Amniotic stem cell (primary cell): ENCODE results near the gene CSRP1.

Source experiments
- DNase-seq: peaks from one replicate; lab custom pipeline; 2025; lab: John Stamatoyannopoulos, UW

CSRP1 gene

DNA sequence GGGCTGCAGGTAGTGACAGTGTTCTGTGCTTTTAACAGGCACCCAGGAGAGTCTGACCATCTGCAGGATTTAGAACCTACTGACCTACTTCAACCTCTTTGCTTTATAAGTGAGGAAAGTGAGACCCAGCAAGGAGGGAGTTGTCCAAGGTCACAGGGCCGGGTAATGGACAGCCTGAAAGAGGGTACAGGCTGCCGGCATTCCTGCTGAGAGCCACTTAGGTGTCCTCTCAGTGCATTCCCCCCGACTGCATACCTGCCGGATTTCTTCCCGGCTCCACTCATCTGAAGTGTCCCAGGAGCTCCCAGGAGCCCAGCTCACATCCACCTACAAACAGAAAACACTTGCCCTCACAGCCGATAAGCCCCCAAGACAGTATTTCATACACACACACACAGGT is 51.8 kb downstream of the CSRP1 start:
- DNase-seq: no peak

DNA sequence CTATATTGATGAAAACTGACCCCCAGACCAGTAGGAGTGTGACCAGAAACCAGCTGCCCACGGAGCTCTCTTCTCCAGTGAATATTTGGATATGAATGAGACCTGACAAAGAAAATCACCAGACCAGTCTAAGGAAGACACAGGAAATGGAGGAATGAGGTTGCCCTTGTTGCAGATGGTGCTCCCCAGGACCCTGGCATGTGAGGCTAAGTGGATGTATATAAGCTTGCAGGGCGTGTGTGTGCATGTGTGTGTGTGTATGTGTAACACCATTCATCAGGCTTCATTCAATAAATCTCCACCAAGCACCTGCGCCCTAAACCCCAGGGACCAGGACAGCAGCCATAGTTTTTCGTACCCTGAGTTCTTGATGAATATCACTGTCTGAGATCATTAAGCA is 52.3 kb downstream of the CSRP1 start:
- DNase-seq: no peak

- DNase-seq: no peak
These were observed 54.1 kb downstream of the CSRP1 start for GRCh38 chr1:201452866-201453265.

- peak; percentile 51 for DNase-seq
These were observed 56.1 kb downstream of the CSRP1 start for GRCh38 chr1:201450721-201451291.

DNA sequence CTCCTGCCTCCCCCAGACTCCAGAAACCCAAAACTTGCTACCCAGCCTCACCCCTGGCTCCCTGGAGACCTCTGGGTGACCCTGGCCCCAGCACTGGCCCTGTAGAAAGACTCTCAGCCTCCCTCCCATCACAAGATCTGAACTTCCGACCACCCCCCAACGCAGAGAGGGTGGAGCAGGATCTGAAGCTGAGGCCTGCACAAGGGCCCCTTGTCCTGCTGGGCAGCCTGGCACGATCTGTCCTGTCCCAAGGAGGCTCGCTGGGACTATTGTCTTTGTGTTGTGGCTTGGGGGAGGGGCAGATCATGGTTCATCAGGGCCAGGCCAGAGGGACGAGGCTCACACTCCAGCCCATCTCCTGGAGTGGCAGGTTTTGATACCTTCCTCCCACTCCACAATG is 57.9 kb downstream of the CSRP1 start:
- DNase-seq: no peak

DNA sequence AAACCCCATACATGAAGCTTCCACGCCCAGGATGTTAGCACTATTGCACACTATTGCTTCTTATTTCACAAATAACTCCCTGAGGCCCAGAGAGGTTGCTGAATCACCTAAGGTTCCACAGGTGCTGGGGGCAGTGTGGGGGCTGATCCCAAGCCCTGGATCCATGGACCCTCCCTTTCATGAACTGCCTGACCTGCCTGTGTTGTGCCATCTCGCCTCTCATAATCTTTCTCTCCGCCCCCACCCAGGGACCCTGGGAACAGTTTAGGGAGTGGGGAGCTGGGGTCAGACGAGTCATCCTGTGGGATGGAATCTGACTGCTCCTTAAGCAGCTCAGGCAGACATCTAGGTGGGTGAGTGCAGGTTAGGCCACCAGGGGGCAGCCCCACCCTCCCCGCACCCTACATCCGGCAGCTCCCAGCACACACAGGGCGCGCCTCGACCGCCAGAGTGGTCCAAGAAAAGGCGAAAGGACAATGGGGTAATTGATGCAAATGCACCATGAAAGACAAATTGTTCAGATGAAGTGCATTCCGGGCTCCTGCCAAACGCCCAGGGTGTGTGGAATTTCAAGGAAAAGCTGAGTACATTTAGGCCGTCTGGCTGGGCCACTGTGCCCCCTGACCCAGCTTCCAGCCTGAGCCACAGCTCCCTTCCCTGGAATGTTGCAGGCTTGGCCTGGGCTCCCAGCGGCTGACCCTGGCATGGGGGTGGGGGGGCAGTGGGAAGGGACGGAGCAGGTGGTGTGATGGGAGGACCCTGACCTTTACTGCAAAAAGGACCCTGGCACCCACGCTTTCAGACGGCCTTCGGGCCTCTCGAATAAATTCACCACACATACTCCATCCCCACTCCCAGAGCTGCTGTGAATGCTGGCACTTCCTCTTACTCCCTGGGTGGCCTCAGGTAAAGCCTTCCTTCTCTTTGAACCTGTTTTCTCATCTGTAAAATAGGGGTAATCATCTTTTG is 58.7 kb downstream of the CSRP1 start:
- DNase-seq: no peak

GRCh38 chr1:201445310-201445709 is 61.6 kb downstream of the CSRP1 start:
- DNase-seq: no peak

GRCh38 chr1:201444792-201445191 is 62.1 kb downstream of the CSRP1 start:
- DNase-seq: no peak

GRCh38 chr1:201443747-201444146 is 63.2 kb downstream of the CSRP1 start:
- DNase-seq: no peak

DNA sequence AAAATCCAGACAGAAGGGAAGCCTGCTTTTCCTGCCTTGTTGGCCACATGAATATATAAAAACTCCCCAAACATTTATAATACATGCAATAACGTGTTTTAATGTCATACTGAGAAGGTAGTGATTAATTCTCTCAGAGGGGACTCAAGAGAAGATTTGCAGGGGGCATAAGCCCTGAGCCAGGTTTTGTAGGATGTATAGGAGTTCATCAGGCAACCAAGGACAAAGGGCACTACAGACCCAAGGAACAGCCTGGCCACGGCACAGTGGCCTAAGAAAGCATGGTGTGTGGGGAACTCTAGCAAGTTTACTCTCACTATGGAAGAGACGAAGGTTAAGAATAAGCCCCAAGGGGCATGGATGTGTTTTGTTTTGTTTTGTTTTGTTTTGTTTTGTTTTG is 70.0 kb downstream of the CSRP1 start:
- no peak for DNase-seq

DNA sequence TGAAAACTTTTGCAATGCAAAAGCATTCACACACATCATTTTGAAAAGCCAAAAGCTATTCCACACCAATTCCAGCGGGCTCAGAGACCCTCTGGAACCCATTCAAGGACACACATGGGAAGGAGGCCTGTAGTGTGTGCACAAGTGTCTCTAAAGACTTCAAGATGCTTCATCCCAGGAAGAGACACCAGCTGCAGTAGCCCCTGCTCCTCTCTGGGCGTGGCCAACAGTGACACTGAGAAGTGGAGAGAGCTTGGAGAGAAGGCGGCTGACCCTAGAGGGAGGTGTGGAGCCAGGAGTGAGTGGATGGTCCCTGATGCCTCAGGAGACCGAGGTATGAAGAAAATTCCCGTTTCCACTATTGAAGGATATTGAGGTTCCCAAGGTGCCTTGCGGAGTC is 70.5 kb downstream of the CSRP1 start:
- DNase-seq: no peak

- no peak for DNase-seq
These were observed 72.7 kb downstream of the CSRP1 start for GRCh38 chr1:201434266-201434665.

GRCh38 chr1:201433609-201434008 is 73.3 kb downstream of the CSRP1 start:
- no peak for DNase-seq
